NCI-H2196 (cell line): ENCODE results near the gene IRF2.
"Not testable (repeated sequence)": the region's sequence is repeated elsewhere in the genome, so short reads cannot be mapped to it uniquely, and the experiment has no call there.

Experiments
- DNase-seq: peaks from one replicate; lab custom pipeline; 2025; ENCODE audit not compliant: unreplicated experiment; lab: John Stamatoyannopoulos, UW

Gene IRF2

DNA sequence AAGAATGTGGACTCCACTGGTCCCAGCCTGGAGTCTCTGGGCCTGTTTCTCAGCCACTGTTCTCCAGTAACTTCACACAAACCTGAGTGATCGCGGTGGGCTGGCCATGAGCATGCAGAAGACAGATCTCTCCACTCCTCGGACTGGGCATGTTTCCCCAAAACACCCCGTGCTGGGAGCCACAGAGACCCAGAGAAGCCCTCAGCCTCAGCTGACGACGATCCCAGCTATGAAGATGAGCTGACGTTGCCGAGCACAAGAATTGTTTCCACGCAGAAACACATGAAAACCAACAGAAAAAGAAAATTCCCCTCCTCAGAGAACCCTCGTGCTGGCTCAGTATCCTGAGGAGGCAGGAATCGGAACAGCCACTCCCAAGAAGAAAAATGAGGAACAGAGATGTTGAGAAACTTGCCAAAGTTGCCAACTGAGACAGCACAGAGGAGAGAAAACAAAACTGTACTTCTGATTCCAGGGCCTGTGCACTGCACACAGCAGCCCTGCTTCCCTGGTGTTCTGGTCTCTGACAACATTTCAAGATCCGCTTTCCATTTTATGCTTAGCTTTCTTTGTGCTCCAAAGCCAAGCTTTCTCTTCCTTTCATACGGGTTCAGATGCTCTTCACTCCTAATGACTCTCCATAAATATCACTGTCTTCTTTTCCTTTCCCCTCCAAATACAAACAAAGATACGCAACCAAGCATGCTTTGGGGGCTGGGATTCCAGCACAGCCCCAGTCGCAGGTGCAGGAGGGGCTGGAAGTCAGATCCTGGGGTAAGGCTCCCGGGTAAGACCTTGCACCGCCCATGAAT is 81.4 kb downstream of the IRF2 start:
- no peak for DNase-seq

GRCh38 chr4:184392316-184392715 is 82.0 kb downstream of the IRF2 start:
- DNase-seq = no peak

DNA sequence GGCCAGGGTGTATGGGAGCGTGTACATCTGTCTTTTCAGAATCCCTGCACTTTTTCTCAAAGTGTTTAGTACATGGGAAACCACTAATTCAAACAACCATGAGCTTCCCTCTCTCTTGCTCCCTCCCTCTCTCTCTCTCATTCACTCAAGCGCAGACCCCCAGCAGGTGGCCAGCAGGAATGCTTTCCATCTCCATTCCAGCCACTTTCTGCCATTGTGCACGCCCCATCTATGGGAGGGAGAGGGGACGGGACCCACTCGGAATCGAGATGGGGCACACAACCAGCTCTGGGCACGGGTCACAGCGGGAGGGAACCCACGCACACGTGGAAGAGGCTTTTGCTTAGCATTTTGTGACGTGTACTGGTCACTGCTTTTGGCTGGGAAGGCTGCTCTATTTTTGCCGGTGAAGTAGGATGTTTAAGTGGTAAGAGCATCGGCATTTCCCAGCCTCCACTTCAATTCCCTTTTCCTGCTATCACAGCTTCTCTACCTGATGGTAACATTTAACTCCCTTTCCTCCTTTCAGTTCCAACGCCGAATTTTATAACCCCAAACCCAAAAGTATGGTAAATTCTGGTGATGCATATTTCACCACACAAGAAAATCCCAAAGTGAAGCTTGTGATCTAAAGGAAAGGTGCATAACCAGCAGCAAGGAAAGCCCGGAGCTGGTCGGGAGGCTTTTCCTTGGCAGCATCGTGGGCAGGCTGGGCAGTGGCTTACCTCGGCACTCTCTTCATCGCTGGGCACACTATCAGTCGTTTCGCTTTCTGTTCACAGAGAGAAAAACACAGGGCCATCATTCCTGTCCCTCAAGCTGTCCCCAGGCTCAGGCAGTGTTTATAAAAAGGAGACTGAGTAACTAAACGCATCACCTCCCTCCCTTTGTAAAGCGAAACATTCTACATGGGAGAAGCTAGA is 84.1 kb downstream of the IRF2 start:
- no peak for DNase-seq

- no peak for DNase-seq
These were observed 86.2 kb downstream of the IRF2 start for GRCh38 chr4:184388106-184388505.

- DNase-seq = no peak
These were observed 87.0 kb downstream of the IRF2 start for GRCh38 chr4:184387351-184387750.

DNA sequence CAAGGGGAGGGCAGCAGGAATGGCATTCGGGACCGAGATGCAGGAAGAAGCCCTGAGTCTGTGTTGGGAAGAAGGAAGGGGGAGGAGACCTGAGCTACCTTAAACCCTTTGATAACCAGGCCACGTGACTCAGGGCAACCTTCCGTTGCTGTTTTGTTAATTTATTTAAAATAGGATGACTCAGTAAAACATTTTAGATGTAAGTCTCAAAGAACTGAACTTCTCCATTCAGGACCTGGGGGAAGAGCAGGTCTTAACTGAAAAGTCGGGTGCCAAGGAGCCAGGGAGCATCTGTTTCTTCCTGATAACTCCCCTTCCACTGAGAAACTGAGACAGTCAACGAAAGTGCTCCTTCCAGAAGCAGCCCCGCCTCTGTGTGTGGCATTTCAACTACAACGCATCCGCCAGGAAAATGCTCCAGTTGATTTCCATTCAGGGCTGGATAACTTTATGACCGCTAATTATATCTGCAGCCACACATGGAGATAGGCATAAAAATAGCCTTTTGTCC is 88.0 kb downstream of the IRF2 start:
- DNase-seq = no peak

GRCh38 chr4:184385705-184386141 is 88.6 kb downstream of the IRF2 start:
- DNase-seq = no peak

DNA sequence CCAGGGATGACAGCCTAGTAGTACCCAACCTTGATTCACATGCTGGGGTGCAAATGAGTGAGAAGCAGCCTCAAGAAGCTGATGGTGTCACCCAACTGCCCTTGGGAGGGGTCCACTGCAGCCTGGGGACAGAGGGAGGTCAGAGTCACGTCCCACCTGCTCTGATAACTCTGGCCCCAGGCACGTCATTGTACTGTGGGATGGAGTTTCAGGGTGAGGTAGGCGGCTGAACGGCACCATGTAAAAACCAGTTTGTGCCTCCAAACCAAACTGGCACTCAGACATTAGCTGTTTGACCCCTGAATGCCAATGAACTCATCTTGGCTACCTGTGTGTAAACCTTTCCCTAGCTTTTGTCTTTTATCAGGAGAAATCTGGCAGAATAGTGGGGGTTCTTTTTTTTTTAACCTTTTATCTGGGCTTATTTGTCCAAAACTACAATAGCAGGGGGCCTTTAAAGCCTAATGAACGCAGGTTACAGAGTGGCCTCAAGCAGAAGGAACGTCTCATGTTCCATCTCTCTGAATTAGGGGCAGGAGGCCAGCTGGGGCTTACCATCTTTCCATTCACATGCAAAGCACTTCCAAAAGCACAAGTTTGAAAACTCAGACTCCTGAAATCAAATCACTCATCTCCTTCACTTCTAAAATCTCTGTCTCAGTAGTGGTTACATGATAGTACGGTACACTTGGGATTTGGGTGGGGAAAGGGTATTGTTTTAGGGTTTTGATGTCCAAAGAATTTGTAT is 89.4 kb downstream of the IRF2 start:
- DNase-seq = no peak

- DNase-seq = no peak
These were observed 90.1 kb downstream of the IRF2 start for GRCh38 chr4:184384056-184384809.

DNA sequence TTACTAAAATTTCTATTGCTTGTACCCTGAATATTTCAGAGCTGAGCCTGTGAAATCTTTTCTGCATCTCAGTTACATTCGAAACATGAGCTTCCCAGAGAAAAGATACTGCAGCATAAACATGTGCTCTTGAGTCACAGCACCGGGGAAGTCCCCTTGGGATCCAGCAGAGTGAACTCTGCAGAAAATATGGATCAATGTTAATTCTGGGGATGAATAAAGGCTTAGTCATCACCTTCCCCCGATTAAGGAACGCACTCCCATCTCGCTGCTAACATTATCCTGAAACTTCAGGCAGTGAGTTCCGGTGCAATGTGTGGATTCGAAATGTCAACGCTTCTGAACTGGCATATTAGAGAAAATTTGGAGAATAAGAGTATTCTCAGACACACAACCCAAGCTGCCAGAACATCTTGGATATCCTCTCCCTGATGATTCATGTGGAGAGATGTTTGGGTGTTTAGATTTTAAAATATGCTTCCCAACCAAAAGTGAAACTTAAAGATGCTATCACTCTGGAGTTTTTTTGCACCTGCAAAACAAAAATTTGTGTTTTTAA is 90.8 kb downstream of the IRF2 start:
- DNase-seq = no peak

DNA sequence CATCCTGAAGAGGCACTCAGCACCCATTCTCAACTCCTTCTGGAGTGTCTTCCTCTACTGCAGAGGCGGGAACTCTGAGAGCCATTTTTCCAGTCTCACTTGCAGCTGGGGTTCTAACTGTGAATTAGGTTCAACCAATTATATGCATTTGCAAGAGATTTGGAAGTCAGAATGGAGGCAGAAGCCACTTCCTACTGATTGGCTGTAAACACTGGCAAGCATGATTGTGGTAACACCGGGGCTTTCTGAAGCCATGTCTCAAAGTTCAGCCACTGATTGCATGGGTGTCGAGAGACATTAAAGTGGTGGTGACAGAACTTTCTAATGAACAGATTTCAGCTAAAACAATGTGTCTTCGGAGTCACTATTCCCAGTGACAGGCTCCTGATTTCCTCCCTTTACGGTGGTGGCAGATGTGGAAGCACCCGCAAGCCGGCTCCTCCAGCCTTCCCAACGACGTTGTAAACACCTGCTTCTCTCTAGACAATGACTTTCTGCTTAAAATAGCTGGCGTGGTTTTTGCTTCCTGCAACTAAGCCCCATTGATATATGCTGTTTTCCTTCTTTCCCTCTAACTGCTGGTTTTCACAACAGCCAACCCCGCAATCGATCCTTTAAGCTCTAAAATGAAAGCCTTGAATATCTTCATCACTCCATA is 92.0 kb downstream of the IRF2 start:
- no peak for DNase-seq

- DNase-seq = no peak
These were observed 93.6 kb downstream of the IRF2 start for GRCh38 chr4:184380707-184381106.

GRCh38 chr4:184380214-184380613 is 94.1 kb downstream of the IRF2 start:
- DNase-seq = not testable (repeated sequence)

DNA sequence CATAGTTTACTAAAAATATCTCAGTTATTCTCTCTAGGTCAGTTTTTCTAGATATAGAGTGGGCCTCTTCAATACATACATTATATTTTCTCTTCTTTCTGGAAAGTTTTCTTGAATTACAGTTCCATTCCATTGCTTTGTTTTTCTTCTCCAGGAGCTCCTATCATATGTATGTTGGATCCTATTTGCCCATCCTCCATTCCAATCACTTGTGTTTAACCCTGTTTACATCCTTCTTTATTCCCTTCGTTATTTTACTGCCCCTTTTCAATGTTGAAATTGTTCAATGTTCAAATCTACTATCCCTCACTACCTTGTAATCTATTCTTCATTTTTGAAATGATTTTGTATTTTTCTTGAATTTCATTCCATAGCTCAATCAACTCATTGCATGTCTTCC is 97.4 kb downstream of the IRF2 start:
- no peak for DNase-seq

DNA sequence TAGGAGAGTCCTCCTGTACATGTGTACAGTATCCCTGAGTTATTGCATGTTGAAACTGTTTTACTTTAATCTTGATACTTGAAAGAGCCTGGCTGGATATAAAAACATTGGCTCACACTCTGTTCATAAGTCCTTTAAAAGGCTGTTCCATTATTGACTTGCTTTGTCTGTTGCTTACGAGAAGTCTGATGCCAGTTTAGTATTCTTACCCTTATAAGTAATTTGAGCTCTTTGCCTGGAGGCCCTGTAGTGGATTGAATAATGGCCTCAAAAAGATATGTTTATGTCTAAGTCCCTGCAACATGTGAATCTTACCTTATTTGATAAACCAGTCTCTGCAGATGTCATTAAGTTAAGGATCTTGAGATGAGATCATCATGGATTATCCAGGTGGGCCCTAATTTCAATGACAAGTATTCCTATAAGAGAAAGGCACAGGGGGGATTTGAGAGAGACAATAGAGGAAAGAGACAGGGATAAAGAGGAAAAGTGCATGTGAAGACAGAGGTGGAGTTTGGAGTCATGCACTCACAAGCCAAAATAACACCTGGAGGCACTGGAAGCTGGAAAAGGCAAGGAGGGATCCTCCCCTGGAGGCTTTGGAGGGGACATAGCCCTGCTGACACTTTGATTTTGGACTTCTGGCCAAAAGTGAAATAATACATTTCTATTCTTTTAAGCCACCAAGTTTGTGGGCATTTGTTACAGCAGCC is 98.1 kb downstream of the IRF2 start:
- no peak for DNase-seq

DNA sequence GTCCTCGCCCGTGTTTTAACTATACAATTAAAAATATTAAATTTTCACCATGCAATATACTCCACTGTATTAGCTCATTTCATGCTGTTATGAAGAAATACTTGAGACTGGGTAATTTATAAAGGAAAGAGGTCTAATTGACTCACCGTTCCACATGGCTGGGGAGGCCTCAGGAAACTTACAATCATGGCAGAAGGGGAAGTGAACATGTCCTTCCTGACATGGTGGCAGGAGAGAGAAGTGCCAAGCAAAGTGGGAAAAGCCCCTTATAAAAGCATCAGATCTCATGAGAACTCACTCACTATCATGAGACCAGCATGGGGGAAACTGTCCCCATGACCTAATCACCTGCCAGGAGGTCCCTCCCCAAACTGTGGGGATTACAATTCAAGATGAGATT is 98.7 kb downstream of the IRF2 start:
- DNase-seq = not testable (repeated sequence)

DNA sequence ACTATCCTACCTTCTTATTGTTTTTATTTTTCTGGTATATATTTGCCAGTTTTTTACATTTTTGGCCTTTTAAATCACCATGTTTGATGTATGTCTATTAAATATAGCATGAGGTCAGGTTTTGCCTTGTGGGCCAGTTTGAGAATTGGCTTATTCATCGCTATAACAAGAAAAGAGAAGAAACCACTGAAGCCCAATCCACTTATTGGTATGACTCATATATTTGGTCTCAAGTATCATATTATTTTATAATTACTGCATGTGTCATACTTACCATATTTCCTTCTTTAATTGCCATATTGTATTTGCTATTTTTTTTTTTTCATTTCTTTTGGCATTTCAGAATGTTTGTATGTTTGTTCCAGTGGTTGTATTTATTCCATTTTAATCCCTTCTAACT is 99.3 kb downstream of the IRF2 start:
- DNase-seq = no peak

GRCh38 chr4:184373886-184374405 is 100.4 kb downstream of the IRF2 start:
- no peak for DNase-seq

DNA sequence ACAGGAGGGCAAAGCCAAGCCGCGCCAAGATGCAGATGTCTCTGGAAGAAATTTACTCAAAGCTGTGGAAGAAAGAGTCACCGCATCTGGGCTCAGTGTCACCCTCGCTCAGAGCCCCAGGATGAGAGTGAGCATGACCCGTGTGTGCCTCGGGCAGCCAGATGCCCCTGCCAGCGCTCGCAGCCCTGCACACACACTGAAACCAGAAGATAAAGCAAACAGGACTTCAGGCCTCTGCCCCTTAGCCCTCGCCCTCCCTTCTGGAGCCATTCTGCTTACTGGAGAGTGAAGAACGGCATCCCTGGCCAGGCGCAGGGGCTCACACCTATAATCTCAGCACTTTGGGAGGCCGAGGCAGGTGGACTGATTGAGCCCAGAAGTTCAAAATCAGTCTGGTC is 103.0 kb downstream of the IRF2 start:
- no peak for DNase-seq
